GM12891 (cell line): ENCODE data around the gene ASF1A. TPM values are rescaled to one million over a fixed set of nuclear protein-coding genes. Genes with fewer than 3 reads are reported as not detected.
"Not testable (repeated sequence)": the region's sequence is repeated elsewhere in the genome, so short reads cannot be mapped to it uniquely, and the experiment has no call there.

ENCODE experiments used
- DNase-seq: peaks from one replicate; pipeline ENCODE4 v3.0.0; 2011; ENCODE audit warnings: low spot score; ENCODE audit not compliant: insufficient read length
- FAIRE-seq: peaks from 2 replicates; lab custom pipeline; 2011; peaks lifted over from hg19 to GRCh38; lab: Jason Lieb, UNC
- PAX5 ChIP-seq: IDR thresholded peaks from 2 replicates; pipeline ENCODE4 v1.6.1; 2011; ENCODE audit warnings: low read length, moderate library complexity, mild to moderate bottlenecking; ENCODE audit not compliant: insufficient read depth, severe bottlenecking
- POLR2A ChIP-seq: IDR thresholded peaks from 2 replicates; pipeline ENCODE4 v1.6.1; 2011; ENCODE audit warnings: low read depth, low read length, control low read depth
- POLR2AphosphoS5 ChIP-seq: IDR thresholded peaks from 2 replicates; pipeline ENCODE4 v1.6.1; 2011; ENCODE audit warnings: low read depth, low read length, control low read depth
- POU2F2 ChIP-seq: IDR thresholded peaks from 2 replicates; pipeline ENCODE4 v1.6.1; 2011; ENCODE audit warnings: low read depth, mild to moderate bottlenecking, control low read depth, low read length, moderate library complexity
- SPI1 ChIP-seq: IDR thresholded peaks from 2 replicates; pipeline ENCODE4 v1.6.1; 2011; ENCODE audit warnings: low read depth, low read length, control low read depth
- TAF1 ChIP-seq: IDR thresholded peaks from 2 replicates; pipeline ENCODE4 v1.6.1; 2011; ENCODE audit warnings: low read depth, low read length, control low read depth
- polyA plus RNA-seq: library from polyadenylated mRNA; unstranded; fragments of >200 nt; gene quantifications from one replicate; pipeline ENCODE4 v1.2.1, GENCODE V29; 2012; ENCODE audit warnings: low read depth, missing spikeins, inconsistent platforms; ENCODE audit not compliant: missing spikeins

The ASF1A gene
- 12.2 TPM for polyA plus RNA-seq

DNA sequence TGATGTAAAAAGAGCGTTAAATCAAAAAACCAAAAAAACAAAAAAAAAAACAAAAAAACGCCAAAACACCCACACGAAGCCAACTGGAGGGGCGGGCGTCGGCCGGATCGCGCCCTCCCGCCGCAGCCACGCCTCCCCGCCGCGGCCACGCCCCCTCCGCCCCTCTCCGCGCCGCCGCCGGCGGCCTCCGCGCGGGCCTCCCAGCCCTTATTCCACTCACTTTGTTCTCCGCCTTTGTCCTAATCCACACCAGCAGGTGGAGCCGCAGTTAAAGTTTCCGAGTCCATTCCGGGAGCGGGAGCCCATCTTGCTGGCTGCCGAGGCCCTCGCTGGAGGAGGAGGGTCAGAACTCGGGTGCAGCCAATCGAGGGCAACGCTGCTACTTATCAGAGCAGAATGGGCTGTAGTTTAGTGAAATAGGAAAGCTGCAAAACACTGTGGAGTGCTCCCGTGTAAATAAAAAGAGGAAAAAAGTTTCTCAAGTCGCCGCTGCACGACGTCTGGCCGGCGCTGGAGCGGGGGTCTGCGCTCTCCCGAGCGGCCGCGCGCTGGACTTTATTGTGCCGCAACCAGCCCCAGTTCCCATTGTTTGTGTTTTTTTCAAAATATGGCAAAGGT lies at the start of gene ASF1A:
Gene ASF1A, plus strand, starts transcription at position 346 of the 618 bp plus-strand sequence. Its CDS starts 262 bp downstream, at position 608.
- DNase-seq, result peak; percentile 54
- FAIRE-seq, result peak; percentile 91
- TF ChIP-seq POU2F2, result no peak
- no peak for TF ChIP-seq SPI1
- peak; percentile 75 for TF ChIP-seq TAF1
- peak; percentile 21 for TF ChIP-seq POLR2A
- TF ChIP-seq PAX5, result no peak
- peak; percentile 66; the same call in 1 of the 2 replicates for TF ChIP-seq POLR2AphosphoS5

DNA sequence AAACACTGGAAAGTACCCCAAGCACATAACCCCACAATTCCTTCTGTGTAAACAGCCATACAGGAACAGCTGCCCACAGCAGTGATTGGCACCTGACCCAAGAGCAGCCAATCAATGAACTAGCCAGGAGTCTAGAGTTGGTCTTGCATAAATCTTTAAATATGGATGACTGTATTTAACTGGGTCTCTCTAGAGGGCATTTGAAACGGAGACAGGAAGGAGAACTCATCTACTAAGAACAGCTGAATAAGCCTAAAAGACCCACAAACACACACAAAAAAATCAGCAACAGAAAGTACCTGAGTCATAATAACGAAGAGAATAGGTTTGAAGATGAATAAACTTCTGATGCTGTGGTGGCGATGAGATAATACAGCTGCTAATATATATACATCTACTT lies 49.0 kb upstream of the ASF1A start:
- FAIRE-seq, result peak; percentile 70
- TF ChIP-seq POLR2AphosphoS5, result no peak
- no peak for TF ChIP-seq PAX5
- TF ChIP-seq POLR2A, result no peak
- TF ChIP-seq SPI1, result no peak
- TF ChIP-seq TAF1, result no peak
- TF ChIP-seq POU2F2, result no peak
- no peak for DNase-seq

DNA sequence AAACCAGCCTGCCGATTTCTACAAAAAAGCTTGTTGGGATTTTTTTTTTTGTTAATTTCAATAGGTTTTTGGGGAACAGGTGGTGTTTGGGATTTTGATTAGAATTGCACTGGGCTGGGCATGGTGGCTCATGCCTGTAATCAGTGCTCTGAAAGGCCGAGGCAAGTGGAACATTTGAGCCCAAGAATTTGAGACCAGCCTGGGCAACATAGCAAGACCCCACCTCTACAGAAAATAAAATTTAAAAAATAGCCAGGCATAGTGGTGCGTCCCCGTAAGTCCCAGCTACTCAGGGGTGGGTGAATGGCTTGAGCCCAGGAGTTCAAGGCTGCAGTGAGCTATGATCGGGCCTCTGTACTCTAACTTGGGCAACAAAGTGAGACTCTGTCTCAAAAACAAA lies 40.5 kb upstream of the ASF1A start:
- TF ChIP-seq TAF1 (no peak), POU2F2 (no peak), PAX5 (no peak), POLR2A (no peak), POLR2AphosphoS5 (no peak), SPI1 (no peak)
- DNase-seq (no peak), FAIRE-seq (no peak)

DNA sequence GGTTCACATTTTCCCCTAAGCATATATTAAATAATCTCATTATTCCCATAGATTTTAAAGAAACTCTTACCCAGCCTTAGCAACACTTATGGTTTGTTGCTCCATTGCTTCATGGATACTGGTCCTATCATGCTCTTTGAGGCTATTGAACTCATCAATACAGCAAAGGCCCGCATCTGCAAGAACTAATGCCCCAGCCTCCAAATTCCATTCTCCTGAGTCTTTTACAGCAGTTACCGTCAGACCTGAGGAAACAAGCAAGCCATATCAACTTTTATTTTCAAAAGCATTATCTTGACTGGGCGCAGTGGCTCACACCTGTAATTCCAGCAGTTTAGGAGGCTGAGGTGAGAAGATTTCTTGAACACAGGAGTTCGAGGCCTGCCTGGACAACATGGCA lies 37.7 kb upstream of the ASF1A start:
- TF ChIP-seq SPI1, result no peak
- TF ChIP-seq POLR2AphosphoS5, result no peak
- TF ChIP-seq TAF1, result no peak
- TF ChIP-seq POU2F2, result no peak
- TF ChIP-seq PAX5, result no peak
- no peak for TF ChIP-seq POLR2A
- DNase-seq (no peak), FAIRE-seq (no peak)

- TF ChIP-seq SPI1 (no peak), POU2F2 (0 out of 2 replicates have a peak, but pooled peaks have one; percentile 39), TAF1 (no peak), POLR2A (no peak)
- DNase-seq, result no peak
- FAIRE-seq, result peak; percentile 81
These were observed 34.4 kb upstream of the ASF1A start for GRCh38 chr6:118859517-118860064.

DNA sequence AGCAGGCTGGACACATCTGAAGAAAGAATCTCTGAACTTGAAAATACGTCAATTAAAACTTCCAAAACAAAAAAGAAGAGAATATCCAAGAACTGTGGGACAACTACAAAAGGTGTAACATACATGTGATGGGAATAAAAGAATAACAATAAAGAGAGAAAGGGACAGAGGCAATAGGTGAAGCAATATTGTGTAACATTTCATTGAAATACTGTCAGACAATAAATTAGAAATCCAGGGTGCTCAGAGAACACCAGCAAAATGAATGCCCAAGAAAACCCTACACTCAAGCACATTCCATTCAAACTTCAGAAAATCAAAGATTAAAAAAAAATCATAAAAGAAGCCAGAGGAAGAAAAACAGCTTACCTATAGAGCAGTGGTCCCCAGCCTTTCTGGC lies 33.6 kb upstream of the ASF1A start:
- TF ChIP-seq POU2F2 (no peak), PAX5 (no peak), TAF1 (no peak), POLR2AphosphoS5 (no peak)
- FAIRE-seq, result no peak
- DNase-seq, result no peak

DNA sequence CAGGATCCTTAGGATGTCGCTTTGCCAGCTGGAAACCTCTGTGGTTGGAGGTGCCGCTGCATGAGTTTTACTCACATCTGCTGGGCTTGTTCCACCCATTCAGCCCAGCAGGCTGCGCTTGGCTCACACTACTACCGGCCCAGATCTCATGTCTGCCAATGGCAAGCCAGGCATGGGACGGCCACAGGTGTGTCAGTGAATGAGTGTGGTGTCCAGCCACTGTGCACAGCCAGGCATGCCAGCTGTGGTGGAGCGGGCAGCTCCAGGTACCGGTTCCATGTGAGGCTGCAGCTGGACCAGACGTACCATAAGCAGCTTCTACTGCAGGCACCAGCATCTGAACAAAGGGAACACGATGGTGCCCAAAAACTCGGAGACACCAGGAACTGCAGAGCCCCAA lies 33.1 kb upstream of the ASF1A start:
- FAIRE-seq (no peak), DNase-seq (no peak)
- TF ChIP-seq POLR2A, result no peak
- TF ChIP-seq POU2F2, result no peak
- TF ChIP-seq SPI1, result no peak
- TF ChIP-seq PAX5, result no peak

DNA sequence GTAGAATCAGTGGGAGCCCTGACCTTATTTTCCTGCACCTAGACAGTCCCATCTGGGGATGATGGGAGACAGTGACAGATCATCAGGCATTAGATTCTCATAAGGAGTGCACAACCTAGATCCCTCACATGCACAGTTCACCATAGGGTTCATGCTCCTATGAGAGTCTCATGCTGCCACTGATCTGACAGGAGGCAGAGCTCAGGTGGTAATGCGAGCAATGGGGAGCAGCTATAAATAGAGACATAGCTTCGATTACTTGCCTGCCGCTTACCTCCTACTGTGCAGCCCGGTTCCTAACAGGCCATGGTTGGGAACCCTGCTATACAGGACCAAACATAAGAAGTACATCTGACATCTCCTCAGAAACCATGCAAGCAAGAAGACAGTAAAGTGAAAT lies 31.5 kb upstream of the ASF1A start:
- TF ChIP-seq SPI1 (no peak), TAF1 (no peak), POLR2AphosphoS5 (no peak), POLR2A (no peak), POU2F2 (no peak), PAX5 (no peak)
- no peak for DNase-seq
- no peak for FAIRE-seq

- no peak for DNase-seq
These were observed 29.4 kb upstream of the ASF1A start for GRCh38 chr6:118864341-118865099.

GRCh38 chr6:118865100-118865391 lies 28.9 kb upstream of the ASF1A start:
- no peak for FAIRE-seq
- no peak for TF ChIP-seq SPI1
- TF ChIP-seq TAF1, result no peak
- no peak for TF ChIP-seq POLR2A
- TF ChIP-seq POU2F2, result no peak
- TF ChIP-seq PAX5, result no peak
- no peak for TF ChIP-seq POLR2AphosphoS5
- no peak for DNase-seq

More at GRCh38 chr6:118864341-118865099, 29.4 kb upstream of the ASF1A start:
- 0 out of 2 replicates have a peak, but pooled peaks have one; percentile 23 for TF ChIP-seq POU2F2
- no peak for TF ChIP-seq POLR2AphosphoS5
- peak; percentile 80 for FAIRE-seq

- DNase-seq (no peak), FAIRE-seq (no peak)
- no peak for TF ChIP-seq TAF1
- no peak for TF ChIP-seq POU2F2
- no peak for TF ChIP-seq SPI1
- TF ChIP-seq PAX5, result no peak
- TF ChIP-seq POLR2AphosphoS5, result no peak
- no peak for TF ChIP-seq POLR2A
These were observed 26.8 kb upstream of the ASF1A start for GRCh38 chr6:118867181-118867580.

DNA sequence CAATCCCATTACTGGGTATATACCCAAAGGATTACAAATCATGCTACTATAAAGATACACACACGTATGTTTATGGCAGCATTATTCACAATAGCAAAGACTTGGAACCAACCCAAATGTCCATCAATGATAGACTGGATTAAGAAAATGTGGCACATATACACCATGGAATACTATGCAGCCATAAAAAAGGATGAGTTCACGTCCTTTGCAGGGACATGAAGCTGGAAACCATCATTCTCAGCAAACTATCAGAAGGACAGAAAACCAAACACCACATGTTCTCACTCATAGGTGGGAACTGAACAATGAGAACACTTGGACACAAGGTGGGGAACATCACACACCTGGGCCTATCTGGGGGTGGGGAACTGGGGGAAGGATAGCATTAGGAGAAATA lies 25.1 kb upstream of the ASF1A start:
- not testable (repeated sequence) for FAIRE-seq, DNase-seq
